Fibroblast of peridontal ligament (primary cell): ENCODE results near the gene SOST.

ENCODE experiments used
- DNase-seq: peaks from one replicate; pipeline ENCODE4 v3.0.0-alpha.2; 2010; ENCODE audit errors: extremely low read depth

SOST gene

GRCh38 chr17:43707184-43707583 is 51.4 kb downstream of the SOST start:
- no peak for DNase-seq

- no peak for DNase-seq
Observed at GRCh38 chr17:43706235-43706634, 52.4 kb downstream of the SOST start.
